Measurements from ENCODE around the gene GLI3.

DNA sequence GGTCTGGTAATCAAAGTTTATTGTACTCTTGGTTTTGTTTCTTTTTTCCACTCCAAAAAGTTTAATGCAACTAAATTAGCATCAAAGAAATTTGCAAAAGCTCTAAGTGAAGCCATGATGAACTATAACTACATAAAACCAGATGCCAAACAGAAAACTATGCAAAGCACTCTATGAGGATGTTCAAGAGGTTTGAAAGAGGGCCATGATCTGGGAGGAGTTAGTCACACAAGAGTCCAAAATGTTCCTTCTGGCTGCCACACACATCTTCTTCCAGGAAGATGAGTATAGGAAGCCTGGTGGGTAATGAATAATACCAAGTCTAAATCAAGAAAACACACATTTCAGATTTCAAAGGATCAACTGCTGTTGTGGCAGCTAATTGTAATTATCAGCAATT lies 28.4 kb downstream of the GLI3 start:
- TF ChIP-seq, protein P1, sequence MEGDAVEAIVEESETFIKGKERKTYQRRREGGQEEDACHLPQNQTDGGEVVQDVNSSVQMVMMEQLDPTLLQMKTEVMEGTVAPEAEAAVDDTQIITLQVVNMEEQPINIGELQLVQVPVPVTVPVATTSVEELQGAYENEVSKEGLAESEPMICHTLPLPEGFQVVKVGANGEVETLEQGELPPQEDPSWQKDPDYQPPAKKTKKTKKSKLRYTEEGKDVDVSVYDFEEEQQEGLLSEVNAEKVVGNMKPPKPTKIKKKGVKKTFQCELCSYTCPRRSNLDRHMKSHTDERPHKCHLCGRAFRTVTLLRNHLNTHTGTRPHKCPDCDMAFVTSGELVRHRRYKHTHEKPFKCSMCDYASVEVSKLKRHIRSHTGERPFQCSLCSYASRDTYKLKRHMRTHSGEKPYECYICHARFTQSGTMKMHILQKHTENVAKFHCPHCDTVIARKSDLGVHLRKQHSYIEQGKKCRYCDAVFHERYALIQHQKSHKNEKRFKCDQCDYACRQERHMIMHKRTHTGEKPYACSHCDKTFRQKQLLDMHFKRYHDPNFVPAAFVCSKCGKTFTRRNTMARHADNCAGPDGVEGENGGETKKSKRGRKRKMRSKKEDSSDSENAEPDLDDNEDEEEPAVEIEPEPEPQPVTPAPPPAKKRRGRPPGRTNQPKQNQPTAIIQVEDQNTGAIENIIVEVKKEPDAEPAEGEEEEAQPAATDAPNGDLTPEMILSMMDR (IDR thresholded peaks at IDR 0.05; ENCODE audit: borderline replicate concordance, extremely low read depth, low read length, poor library complexity, severe bottlenecking), result no peak
- TF ChIP-seq EZH2 (IDR thresholded peaks at IDR 0.05; ENCODE audit: borderline replicate concordance, low read depth, low read length, severe bottlenecking), result no peak

Data from DND-41 (cell line).